GM21447 (cell line): ENCODE data around the gene MYCN.
"Not testable (repeated sequence)": the region's sequence is repeated elsewhere in the genome, so short reads cannot be mapped to it uniquely, and the experiment has no call there.

Source experiments
- ATAC-seq: cut with Tn5 transposase; IDR thresholded peaks from one replicate; pipeline ENCODE4 v1.9.1; 2021; ENCODE audit not compliant: unreplicated experiment

MYCN gene

DNA sequence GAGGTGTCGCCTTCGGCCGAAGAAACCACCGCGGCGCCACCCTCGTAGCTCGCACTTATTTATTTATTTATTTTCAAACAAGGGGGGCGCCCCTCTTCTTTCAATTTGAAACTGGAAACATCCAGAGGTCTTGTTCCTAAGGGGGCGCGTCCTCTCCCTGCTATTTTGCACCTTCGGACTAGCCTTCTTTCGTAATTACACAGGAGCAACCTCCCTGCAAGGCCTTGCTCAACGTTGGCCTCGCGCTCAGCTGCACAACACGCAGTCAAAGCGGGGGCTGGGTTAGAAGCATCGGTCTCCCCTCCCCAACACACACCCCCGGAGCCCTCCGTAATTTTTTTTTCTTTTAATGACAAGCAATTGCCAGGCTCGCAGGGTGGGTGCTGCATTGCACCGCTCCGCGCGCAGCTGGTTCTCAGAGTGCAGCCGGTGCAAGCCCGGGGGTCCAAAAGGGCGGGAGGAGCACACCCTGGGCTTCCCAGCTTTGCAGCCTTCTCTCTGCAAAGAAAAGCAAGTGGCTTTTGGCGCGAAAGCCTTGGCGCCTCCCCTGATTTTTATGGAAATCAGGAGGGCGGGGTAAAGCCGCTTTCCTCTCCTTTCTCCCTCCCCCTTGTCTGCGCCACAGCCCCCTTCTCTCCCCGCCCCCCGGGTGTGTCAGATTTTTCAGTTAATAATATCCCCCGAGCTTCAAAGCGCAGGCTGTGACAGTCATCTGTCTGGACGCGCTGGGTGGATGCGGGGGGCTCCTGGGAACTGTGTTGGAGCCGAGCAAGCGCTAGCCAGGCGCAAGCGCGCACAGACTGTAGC lies at the start of gene MYCN:
MYCN (plus strand) TSS at position 697 of the 807 bp plus-strand sequence. CDS start 1,515 bp downstream, outside the sequence.
- ATAC-seq: peak; percentile 51

- ATAC-seq: no peak
Observed at GRCh38 chr2:15890936-15891905, 49.1 kb upstream of the MYCN start.

GRCh38 chr2:15892151-15892880 lies 48.0 kb upstream of the MYCN start:
- ATAC-seq: no peak

DNA sequence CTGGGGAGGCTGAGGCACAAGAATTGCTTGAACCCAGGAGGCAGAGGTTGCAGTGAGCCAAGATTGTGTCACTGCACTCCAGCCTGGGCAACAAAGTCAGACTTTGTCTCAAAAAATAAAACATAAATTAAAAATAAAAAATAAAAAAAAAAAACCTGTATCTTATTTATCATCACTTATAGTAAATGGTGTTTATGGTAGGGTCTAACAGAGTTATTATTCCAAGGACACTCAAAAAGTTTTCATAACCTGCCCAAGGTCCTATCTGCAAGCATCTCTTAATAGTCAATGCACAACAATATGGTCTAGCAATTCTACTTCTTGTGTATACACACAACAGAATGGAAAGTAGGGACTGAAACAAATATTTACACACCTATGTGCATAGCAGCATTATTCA lies 47.3 kb upstream of the MYCN start:
- ATAC-seq: no peak

DNA sequence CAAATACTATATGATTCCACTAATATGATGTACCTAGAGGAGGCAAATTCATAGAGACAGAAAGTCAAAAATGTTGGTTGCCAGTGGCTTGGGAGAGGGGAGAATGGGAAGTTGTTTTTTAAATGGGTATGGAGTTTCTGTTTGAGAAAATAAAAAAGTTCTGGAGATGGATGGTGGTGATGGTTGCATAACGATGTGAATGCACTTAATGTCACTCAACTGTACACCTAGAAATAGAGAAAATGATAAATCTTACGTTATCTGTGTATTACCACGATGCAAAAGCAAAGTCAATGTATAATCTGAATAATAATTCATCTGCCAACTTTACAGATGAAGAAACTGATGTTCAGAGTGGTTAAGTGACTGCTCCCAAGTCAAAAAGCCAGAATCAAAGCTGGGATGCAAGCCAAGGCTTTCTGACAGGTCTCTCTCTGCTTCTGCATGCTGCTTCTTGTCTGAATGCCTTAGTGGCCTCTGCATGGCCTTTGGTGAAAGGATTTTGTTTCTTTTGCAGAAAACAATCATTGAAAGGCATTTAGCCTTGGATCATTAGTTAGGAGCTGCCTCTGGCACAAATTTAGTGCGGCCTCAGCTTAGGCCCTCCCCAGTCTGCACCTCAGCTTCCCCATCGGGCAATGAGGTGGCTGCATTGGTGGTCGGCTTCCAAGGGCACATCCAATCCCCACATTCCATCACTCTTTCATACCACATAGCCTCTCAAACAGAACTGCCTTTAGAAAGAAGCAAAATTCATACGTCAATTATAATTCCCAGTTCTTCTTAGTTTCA lies 46.5 kb upstream of the MYCN start:
- ATAC-seq: no peak

DNA sequence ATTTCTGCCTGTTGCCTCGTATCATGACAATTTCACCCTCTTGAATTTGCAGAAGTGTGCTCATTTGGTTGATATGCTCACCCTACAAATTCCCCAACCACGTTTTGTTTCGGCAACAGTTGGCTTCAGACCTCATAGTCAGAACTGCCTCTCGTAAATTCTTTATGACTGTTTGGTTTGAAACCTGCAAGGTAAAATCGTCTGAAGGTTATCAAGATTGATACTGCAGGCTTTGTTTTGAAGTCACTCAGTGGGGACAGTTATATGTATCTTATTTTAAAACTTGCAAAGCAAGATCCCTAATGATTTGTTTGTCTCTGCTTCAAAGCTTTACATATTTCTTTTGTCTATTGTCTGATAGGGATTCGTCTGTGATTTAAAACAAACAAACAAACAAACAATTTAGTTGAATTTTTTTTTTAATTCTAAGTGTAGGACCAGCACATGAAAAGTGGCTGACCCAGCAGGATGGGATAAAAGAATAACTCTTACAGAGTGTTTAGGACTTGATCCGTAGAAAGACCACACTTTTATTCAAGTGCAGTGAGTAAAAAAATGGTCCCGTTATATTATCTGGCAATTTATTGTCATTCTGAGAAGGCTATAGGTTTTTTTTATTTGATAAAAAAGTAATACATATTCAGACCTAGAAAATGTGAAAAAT lies 45.7 kb upstream of the MYCN start:
- ATAC-seq: no peak

DNA sequence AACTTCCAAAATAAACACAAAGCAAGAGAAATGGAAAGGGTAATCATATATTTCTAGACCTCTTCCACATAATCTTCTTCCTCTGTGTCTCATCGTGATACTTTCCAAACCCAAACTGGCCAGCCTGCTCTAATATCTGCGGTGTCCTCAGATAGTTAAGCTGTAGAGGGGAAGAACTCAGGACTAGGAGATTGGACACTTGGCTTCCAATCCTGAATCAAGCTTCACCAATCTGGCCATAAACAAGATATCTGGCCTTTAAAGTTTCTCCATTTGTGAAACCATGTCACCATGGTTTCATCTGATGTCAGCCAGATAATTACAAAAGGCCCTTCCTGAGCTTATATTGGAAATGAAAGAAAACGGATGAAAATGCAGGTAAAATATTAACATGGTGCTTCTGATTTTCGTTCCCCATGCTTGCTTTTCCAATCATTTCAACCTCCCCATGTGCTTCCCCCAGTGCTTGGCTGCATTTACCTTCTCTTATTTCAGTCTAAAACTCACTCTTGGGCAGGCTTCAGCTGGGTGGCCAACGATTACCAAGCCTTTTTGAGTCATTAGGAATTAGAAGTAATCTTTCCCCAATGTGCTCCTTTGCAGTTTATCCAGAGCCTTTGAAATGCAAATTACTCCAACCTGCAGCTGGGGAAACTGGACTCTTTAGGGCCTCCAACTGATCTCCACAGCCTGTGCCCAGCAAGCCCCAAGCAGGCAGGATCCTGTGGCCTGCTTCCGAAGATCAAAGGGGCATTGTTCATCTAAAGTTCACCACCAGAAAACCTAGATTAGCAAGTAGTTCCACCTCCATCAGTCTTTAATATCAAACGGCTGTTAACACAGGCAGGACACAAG lies 44.5 kb upstream of the MYCN start:
- no peak for ATAC-seq

- ATAC-seq: no peak
Observed at GRCh38 chr2:15896859-15897258, 43.5 kb upstream of the MYCN start.

DNA sequence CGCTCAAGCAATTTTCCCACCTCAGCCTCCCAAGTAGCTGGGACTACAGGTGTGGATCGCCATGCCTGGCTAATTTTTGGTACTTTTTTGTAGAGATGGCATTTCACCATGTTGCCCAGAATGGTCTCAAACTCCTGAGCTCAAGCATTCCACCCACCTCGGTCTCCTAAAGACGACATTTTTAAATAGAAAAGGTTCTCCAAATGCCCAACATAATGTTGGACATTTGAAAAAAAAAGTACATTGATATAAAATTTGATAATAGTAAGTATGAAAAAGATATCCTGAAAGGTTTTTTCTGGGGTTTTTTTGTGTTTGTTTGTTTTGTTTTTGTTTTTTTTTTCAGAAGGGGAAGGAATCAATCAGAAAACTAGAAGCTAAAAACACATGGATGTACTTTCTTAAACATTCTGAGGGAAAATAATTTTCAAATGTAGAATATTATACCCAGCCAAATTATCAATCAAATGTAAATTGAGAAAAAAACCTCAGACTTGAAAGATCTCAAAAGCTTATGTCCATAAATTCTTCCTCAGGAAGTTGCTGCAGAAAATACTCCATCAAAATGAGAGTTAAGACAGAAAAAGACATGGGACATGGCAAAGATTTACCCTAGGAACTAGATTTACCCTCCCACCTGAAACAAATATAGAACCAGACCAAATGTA lies 42.8 kb upstream of the MYCN start:
- no peak for ATAC-seq

GRCh38 chr2:15899327-15899612 lies 41.1 kb upstream of the MYCN start:
- ATAC-seq: no peak

GRCh38 chr2:15899751-15900493 lies 40.4 kb upstream of the MYCN start:
- no peak for ATAC-seq

DNA sequence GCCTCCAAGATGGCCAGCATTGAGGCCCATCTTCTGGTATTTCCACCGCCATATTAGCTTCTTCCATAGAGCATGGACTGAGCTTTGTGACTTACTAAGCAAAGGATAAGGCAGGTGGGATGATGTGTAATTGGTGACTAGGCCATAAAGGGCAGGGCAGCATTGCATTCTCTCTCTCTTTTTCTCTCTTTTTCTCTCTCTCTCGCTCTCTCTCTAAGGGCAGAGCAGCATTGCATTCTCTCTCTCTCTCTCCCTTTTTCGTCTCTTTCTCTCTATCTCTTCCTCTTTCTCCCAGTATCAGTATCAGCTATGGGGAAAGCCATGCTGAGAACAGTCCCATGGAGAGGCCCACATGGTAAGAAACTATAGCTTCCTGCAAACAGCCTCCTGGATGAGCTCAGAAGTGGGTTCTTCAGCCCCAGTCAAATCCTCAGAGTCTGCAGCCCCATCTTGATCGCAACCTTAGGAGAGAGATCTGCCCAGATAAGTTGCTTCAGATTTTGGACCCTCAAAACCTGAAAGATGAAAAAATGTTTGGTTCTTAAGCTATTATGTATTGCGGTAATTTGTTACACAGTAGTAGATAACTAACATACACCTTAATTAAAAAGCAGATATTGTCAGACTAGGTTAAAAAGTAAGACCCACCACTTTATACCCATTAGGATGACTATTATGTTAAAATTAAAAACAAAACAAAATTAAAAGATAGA lies 39.1 kb upstream of the MYCN start:
- ATAC-seq: no peak

- no peak for ATAC-seq
Observed at GRCh38 chr2:15901808-15902130, 38.6 kb upstream of the MYCN start.

DNA sequence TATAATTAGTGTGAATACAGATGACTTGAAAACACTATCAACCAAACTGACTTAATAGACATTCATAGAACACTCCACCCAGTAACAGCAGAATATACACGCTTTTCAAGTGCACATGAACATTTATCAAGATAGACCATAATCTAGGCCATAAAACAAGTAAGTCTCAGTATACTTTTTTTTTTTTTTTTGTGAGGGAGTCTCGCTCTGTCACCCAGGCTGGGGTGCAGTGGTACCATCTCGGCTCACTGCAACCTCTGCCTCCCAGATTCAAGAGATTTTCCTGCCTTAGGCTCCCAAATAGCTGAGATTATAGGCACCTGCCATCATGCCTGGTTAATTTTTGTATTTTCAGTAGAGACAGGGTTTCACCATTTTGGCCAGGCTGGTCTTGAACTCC lies 36.4 kb upstream of the MYCN start:
- ATAC-seq: not testable (repeated sequence)

DNA sequence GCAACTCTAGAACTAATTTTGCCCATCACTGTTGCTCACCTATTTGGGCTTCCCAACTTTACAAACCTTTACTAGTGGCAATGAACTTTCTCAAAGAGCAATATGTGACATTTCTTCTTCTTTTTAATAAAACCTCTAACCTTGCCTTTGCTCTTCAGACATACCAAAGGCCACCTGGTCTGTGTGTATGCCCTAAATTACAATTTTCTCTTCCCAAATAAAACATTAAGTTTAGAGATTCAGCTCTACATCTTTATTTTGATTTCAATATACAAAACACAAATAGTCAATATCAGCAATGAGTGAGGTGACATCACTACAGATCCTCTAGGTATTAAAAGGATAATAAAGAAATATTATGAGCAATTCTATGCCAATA lies 35.1 kb upstream of the MYCN start:
- no peak for ATAC-seq

DNA sequence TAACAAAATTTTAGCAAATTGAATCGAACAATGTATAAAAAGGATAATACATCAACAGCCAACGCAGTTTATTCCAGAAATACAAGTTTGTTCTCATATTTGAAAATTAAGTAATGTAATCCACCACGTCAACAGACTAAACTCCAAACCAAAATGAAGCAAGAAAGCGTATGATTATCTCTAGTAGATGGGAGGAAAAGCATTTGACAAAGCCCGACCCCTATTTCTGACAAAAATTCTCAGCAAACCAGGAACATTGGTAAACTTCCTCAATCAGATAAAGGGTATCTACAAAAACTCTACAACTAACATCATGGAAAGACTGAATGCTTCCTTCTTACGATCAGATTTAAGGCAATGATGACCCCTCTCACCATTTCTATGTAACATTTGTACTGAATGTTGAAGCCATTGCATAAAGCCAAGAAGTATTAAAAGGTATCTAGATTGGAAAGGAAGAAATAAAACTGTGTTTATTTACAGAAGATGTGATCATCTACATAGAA lies 34.3 kb upstream of the MYCN start:
- ATAC-seq: no peak

DNA sequence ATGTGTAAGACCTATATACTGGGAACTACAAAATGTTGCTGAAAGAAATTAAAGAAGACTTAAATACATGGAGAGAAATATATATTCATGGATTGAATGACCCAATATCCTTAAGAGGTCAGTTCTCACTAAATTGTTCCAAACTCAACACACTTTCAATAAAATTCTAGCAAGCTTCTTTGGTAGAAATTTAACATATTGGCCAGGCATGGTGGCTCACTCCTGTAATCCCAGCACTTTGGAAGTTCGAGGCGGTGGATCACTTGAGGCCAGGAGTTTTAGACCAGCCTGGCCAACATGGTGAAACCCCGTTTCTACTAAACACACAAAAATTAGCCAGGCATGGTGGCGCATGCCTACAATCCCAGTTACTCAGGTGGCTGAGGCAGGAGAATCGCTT lies 33.6 kb upstream of the MYCN start:
- ATAC-seq: no peak
